HepG2 (cell line): ENCODE data around the gene FBF1. TPM values are rescaled to one million over a fixed set of nuclear protein-coding genes. Genes with fewer than 3 reads are reported as not detected.

Experiments
- ATF4 ChIP-seq, 2 experiments: fragments of 450-650 bp in 1 of 2; sonication (generic) in 1 of 2; formaldehyde crosslinking; IDR thresholded peaks; 2 replicates each; pipeline versions ENCODE4 v1.5.0 to v1.8.0; 2020 to 2022; ENCODE audit warnings: mild to moderate bottlenecking in 1 of 2, missing genetic modification reagents in 1 of 2
- FOXA3 ChIP-seq: IDR thresholded peaks from 2 replicates; pipeline ENCODE4 v1.6.1; 2016; ENCODE audit warnings: missing genetic modification reagents, missing compliant biosample characterization
- HDAC6 ChIP-seq: fragments of 200-600 bp; sonication (generic); IDR thresholded peaks from 2 replicates; pipeline ENCODE4 v1.7.0; 2017; ENCODE audit warnings: mild to moderate bottlenecking, antibody characterized with exemption, low read length, low read depth
- MTA1 ChIP-seq: sonication (generic); formaldehyde crosslinking; IDR thresholded peaks from 2 replicates; pipeline ENCODE4 v1.4.0; 2020; ENCODE audit warnings: missing genetic modification reagents, mild to moderate bottlenecking, borderline replicate concordance
- NFIC ChIP-seq: IDR thresholded peaks from 2 replicates; pipeline ENCODE4 v1.6.1; 2012; ENCODE audit warnings: mild to moderate bottlenecking, low read length, inconsistent platforms
- RARA ChIP-seq: IDR thresholded peaks from 2 replicates; pipeline ENCODE4 v1.6.1; 2016; ENCODE audit warnings: missing genetic modification reagents, missing compliant biosample characterization
- RCOR2 ChIP-seq: IDR thresholded peaks from 2 replicates; pipeline ENCODE4 v1.6.1; 2016; ENCODE audit warnings: missing biosample characterization, missing genetic modification reagents
- ZFAT ChIP-seq: sonication (generic); formaldehyde crosslinking; conservative IDR thresholded peaks from 2 replicates; pipeline ENCODE4 v1.8.1; 2023; ENCODE audit warnings: missing genetic modification reagents, inconsistent platforms
- ZNF572 ChIP-seq: sonication (generic); formaldehyde crosslinking; IDR thresholded peaks from 2 replicates; pipeline ENCODE4 v1.5.1; 2020; ENCODE audit warnings: mild to moderate bottlenecking, missing genetic modification reagents
- ZNF704 ChIP-seq: sonication (generic); formaldehyde crosslinking; IDR thresholded peaks from 2 replicates; pipeline ENCODE4 v1.8.1; 2023; ENCODE audit warnings: mild to moderate bottlenecking, inconsistent platforms, moderate library complexity, missing genetic modification reagents, borderline replicate concordance
- ZNF724P ChIP-seq: sonication (generic); formaldehyde crosslinking; IDR thresholded peaks from 2 replicates; pipeline ENCODE4 v1.8.0; 2022; ENCODE audit warnings: missing genetic modification reagents, borderline replicate concordance
- ZNF746 ChIP-seq: sonication (generic); formaldehyde crosslinking; IDR thresholded peaks from 2 replicates; pipeline ENCODE4 v1.8.0; 2022; ENCODE audit warnings: mild to moderate bottlenecking, missing genetic modification reagents
- ZNF780A ChIP-seq: sonication (generic); formaldehyde crosslinking; IDR thresholded peaks from 2 replicates; pipeline ENCODE4 v1.8.0; 2022; ENCODE audit warnings: mild to moderate bottlenecking, missing genetic modification reagents, moderate library complexity
- ZZZ3 ChIP-seq: sonication (generic); formaldehyde crosslinking; IDR thresholded peaks from 2 replicates; pipeline ENCODE4 v1.4.0; 2020; ENCODE audit warnings: missing genetic modification reagents, mild to moderate bottlenecking, borderline replicate concordance
- polyA plus RNA-seq, 8 experiments: library from polyadenylated mRNA; depleted of rRNA in 3 of 8; stranded (reverse) in 7 of 8; unstranded in 1 of 8; fragments of >200 nt; fragmentation: Illumina TruSeq in 4 of 8; extraction: Trizol in 4 of 8; gene quantifications; 2 replicates each; pipeline versions ENCODE4 v1.2.1 to v1.2.3, GENCODE V29; 2011 to 2016; ENCODE audit warnings: low read depth in 4 of 8, missing spikeins in 1 of 8, mixed read lengths in 1 of 8; ENCODE audit not compliant: insufficient read depth in 1 of 8
- total RNA-seq, 5 experiments: library from RNA; depleted of rRNA; stranded (reverse); fragments of >200 nt; fragmentation: Illumina TruSeq; extraction: Trizol; gene quantifications; 2 replicates each; pipeline ENCODE4 v1.2.3, GENCODE V29; 2016; ENCODE audit warnings: low read depth in 1 of 5
- TF ChIP-seq, protein P1 (sequence below): fragments of 450-650 bp; IDR thresholded peaks from 2 replicates; pipeline ENCODE4 v1.6.1; 2016
- TF ChIP-seq, protein P2 (sequence below): sonication (generic); formaldehyde crosslinking; IDR thresholded peaks from 2 replicates; pipeline ENCODE4 v1.5.0; 2020; ENCODE audit warnings: missing genetic modification reagents
- TF ChIP-seq, protein P3 (sequence below): sonication (generic); formaldehyde crosslinking; IDR thresholded peaks from 2 replicates; pipeline ENCODE4 v1.5.0; 2020; ENCODE audit warnings: mild to moderate bottlenecking, missing genetic modification reagents
- TF ChIP-seq, protein P4 (sequence below): sonication (generic); formaldehyde crosslinking; IDR thresholded peaks from 2 replicates; pipeline ENCODE4 v1.5.1; 2020; ENCODE audit warnings: missing genetic modification reagents, mild to moderate bottlenecking, borderline replicate concordance

The FBF1 gene
- total and polyA plus RNA-seq, 2 of the 13 experiments (the other 11 are each of a cell fraction or from before 2014, with no cell fraction given), result 2.4 to 8.1 TPM

GRCh38 chr17:75904749-75905521 lies 35.9 kb downstream of the FBF1 start, which contains the start of gene MRPL38 (continued):
- TF ChIP-seq, protein P1, sequence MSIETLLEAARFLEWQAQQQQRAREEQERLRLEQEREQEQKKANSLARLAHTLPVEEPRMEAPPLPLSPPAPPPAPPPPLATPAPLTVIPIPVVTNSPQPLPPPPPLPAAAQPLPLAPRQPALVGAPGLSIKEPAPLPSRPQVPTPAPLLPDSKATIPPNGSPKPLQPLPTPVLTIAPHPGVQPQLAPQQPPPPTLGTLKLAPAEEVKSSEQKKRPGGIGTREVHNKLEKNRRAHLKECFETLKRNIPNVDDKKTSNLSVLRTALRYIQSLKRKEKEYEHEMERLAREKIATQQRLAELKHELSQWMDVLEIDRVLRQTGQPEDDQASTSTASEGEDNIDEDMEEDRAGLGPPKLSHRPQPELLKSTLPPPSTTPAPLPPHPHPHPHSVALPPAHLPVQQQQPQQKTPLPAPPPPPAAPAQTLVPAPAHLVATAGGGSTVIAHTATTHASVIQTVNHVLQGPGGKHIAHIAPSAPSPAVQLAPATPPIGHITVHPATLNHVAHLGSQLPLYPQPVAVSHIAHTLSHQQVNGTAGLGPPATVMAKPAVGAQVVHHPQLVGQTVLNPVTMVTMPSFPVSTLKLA, result peak; percentile 47
- no peak; the same call in 1 of the 2 replicates for TF ChIP-seq ZNF746 (CRISPR knock-in tag)
- 0 out of 2 replicates have a peak, but pooled peaks have one; percentile 88 for TF ChIP-seq ZNF780A (CRISPR knock-in tag)
- peak; percentile 60; the same call in 1 of the 2 replicates for TF ChIP-seq ZNF704 (CRISPR knock-in tag)
- peak; percentile 80 for TF ChIP-seq MTA1
- no peak; the same call in 1 of the 2 replicates for TF ChIP-seq NFIC
- TF ChIP-seq FOXA3 (CRISPR knock-in tag), result peak; percentile 83
- TF ChIP-seq, protein P2, sequence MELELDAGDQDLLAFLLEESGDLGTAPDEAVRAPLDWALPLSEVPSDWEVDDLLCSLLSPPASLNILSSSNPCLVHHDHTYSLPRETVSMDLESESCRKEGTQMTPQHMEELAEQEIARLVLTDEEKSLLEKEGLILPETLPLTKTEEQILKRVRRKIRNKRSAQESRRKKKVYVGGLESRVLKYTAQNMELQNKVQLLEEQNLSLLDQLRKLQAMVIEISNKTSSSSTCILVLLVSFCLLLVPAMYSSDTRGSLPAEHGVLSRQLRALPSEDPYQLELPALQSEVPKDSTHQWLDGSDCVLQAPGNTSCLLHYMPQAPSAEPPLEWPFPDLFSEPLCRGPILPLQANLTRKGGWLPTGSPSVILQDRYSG (CRISPR knock-in tag), result peak; percentile 75
- TF ChIP-seq, protein P3, sequence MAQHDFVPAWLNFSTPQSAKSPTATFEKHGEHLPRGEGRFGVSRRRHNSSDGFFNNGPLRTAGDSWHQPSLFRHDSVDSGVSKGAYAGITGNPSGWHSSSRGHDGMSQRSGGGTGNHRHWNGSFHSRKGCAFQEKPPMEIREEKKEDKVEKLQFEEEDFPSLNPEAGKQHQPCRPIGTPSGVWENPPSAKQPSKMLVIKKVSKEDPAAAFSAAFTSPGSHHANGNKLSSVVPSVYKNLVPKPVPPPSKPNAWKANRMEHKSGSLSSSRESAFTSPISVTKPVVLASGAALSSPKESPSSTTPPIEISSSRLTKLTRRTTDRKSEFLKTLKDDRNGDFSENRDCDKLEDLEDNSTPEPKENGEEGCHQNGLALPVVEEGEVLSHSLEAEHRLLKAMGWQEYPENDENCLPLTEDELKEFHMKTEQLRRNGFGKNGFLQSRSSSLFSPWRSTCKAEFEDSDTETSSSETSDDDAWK, result no peak
- peak; percentile 98 for TF ChIP-seq ZNF572
- peak in 1 of 2 experiments; percentile 68; a peak in 2 of 4 replicates for TF ChIP-seq ATF4 (CRISPR knock-in tag; IDR thresholded peaks at IDR 0.05)
- TF ChIP-seq ZZZ3 (CRISPR knock-in tag), result peak; percentile 78; the same call in 1 of the 2 replicates
- TF ChIP-seq ZFAT, result no peak
- TF ChIP-seq, protein P4, sequence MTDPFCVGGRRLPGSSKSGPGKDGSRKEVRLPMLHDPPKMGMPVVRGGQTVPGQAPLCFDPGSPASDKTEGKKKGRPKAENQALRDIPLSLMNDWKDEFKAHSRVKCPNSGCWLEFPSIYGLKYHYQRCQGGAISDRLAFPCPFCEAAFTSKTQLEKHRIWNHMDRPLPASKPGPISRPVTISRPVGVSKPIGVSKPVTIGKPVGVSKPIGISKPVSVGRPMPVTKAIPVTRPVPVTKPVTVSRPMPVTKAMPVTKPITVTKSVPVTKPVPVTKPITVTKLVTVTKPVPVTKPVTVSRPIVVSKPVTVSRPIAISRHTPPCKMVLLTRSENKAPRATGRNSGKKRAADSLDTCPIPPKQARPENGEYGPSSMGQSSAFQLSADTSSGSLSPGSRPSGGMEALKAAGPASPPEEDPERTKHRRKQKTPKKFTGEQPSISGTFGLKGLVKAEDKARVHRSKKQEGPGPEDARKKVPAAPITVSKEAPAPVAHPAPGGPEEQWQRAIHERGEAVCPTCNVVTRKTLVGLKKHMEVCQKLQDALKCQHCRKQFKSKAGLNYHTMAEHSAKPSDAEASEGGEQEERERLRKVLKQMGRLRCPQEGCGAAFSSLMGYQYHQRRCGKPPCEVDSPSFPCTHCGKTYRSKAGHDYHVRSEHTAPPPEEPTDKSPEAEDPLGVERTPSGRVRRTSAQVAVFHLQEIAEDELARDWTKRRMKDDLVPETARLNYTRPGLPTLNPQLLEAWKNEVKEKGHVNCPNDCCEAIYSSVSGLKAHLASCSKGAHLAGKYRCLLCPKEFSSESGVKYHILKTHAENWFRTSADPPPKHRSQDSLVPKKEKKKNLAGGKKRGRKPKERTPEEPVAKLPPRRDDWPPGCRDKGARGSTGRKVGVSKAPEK (CRISPR knock-in tag), result no peak
- peak; percentile 93 for TF ChIP-seq ZNF724P
- TF ChIP-seq HDAC6, result no peak
- TF ChIP-seq RCOR2 (CRISPR knock-in tag), result peak; percentile 92
- TF ChIP-seq RARA, result peak; percentile 66; the same call in 1 of the 2 replicates
